Activated CD4-positive, alpha-beta T cell treated with anti-CD3 and anti-CD28 coated beads, Interleukin-2, amount 50 U/mL, for 1 hour (primary cell): ENCODE data around the gene FBRSL1.

Experiments
- DNase-seq: peaks from one replicate; pipeline ENCODE4 v3.0.0-alpha.2; 2020

FBRSL1 gene

GRCh38 chr12:132485619-132486018 is 4.3 kb upstream of the FBRSL1 start:
- DNase-seq: no peak

- DNase-seq: no peak
These were observed 3.8 kb upstream of the FBRSL1 start for GRCh38 chr12:132486168-132486567.

- no peak for DNase-seq
These were observed 3.4 kb upstream of the FBRSL1 start for GRCh38 chr12:132486576-132486975.

DNA sequence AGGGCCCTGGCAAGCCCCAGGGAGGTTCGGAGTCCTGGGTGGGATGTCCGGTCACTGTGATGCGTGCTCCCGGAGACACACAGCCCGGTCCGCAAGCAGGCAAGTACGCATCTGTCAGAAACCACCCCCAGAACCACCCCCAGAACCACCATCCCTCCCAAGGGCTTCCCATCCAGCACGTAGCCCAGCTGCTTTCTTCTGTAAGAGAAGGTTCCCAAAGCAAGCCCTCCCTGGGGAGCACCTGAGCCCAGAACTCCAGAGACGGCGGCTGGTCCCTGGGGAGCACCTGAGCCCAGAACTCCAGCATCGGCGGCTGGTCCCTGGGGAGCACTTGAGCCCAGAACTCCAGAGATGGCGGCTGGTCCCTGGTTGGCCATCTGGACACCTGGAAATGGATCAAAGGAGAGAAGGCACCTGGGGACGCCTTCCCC is 2.6 kb upstream of the FBRSL1 start:
- DNase-seq: no peak

GRCh38 chr12:132488127-132489077 is 1.5 kb upstream of the FBRSL1 start:
- DNase-seq: peak; percentile 27

DNA sequence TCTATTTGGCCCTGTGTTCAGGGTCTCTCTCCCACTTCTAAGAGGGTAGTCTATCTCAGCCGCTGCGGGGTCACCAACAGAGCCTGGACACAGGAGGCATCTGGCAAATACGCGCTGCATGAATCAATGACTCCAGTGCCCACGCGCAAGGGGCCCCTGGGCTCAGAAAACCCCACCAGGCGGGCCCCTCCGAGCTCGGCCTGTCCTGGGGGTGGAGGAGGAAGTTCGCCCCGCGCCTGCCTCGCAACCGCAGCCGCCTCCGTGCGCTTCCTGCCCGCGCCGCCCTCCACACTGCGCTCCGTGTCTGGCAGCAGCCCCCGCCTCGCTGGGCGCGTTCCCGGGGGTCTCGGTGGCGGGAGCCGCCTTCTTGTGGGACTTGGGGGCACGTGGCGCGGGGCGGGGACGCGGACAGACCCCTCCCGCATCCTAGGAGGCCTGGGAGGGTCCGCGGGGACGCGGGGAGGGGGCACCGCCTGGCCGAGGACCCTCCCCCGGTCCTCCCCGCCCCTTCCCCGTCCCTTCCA is 811 bp upstream of the FBRSL1 start:
- DNase-seq: peak; percentile 45

- no peak for DNase-seq
These were observed 629 bp downstream of the FBRSL1 start for GRCh38 chr12:132490422-132491137.

DNA sequence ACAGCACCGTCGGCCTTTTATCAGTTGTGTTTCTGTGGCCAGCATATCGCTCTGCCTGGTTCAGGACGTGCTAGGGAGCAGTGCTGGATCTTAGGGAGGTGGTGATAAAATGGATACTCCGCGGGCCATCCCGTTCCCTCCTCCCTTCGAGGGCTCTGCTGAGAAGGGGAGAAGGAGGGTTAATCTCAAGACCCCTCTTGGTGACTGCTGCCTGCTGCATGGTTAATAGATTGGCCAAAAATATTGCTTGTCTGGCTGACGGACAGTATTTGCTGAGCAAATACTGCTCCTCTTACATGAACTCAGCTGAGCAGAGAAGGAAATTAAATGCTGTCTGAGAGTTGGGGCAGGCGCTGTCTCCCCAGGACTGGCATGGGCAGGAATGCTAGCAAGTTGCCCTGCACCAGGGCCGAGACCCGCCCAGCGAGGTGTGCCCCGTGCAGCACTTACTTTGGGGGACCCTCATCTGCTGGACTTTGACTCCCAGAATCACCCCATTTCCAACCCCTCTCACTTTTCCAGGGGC is 1.2 kb downstream of the FBRSL1 start:
- no peak for DNase-seq

- DNase-seq: no peak
These were observed 1.9 kb downstream of the FBRSL1 start for GRCh38 chr12:132491761-132492378.

- no peak for DNase-seq
These were observed 2.6 kb downstream of the FBRSL1 start for GRCh38 chr12:132492522-132492921.

DNA sequence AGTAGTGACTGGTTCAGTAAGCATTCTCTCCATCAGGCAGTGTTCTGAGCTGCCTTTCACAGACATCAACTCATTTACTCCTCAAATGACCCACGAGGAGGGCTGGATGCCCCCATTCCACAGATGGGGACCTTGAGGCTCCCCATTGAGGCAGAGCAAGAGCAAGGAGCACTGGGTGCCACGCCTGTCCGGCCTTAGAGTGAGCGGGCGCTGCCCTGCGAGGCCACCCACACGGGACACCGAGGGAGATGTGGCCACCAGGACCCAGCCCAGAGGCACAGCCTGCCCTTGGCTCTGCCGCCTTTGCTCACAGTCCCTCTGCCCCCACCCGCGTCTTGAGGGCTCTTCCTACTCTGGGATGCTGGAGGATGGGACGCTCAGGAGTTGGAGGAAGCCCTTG is 3.0 kb downstream of the FBRSL1 start:
- DNase-seq: no peak

- DNase-seq: no peak
These were observed 3.7 kb downstream of the FBRSL1 start for GRCh38 chr12:132493482-132494178.

DNA sequence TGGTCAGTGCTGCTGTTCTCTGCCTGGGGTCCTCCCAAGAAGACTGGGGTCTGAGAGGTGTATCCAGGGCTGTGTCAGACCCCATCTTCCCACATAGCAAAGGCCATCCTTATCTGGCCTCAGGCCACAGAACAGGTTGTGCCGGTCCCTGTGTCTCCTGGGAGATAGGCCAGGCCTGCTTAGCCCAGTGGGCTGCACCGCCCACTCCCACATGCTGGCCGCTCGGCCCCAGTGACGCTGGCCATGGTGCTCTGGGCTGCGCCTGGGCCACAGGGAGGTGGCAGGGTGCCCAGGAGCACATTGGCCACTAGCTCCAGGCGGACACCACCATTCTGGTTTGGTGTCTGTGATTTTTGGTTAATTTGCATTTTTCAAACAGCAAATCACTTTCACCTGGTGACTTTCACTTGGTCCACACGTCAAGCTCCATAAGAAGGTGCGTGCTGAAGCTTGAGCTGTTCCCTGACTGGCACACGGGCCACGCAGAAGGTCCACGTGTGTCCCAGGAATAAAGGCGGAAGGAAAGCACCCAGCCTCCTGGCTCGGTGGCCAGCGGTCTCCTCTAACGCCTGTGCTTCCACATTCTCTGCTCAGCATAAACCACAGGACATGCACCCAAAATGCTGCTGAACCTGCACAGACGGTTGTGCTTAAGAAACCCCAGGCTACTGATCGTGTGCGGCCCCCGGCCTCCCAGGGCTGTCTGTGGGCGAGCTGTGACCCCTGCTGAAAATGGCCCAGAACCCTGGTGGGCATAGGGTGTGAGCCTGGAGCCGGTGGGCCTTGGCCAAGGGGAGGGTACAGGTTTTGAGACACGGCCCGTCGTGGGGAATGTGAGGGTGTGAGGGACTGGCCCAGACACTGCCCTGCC is 4.6 kb downstream of the FBRSL1 start:
- DNase-seq: no peak

- no peak for DNase-seq
These were observed 5.2 kb downstream of the FBRSL1 start for GRCh38 chr12:132495165-132495544.

DNA sequence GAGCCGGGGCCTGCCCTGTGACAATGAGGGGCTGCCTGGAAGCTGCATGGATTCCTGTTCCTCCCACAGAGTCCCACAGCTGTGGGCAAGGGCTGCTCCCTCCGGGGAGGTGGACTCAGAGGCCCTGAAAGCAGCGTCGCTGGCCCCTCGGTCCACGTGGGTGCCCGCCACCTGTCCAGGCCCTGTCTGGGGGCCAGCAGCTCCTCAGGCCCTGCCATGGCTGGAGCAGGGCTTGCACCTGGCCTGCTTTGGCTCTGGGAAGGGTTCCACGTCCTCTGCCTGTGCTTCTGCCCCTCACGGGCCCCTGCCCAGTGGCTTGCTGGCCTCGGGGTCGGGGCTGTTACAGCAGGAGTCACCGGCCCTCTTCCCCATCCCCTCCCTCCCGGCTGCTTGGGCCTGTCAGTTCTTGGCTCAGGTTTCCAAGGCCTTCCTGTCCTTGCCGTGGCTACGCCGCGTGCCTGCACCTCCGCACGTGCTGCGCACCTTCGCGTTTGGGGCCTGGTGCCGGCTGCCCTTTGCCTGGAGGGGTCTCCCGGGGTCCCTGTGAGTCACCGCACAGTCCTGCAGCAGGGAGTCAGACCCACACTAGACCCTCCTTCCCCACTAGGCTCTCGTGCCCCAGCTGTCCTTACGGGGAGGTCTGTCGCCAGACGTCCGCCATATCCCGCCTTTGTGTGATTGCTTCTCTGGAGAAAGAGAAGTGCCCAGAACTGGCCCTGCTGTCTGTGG is 5.8 kb downstream of the FBRSL1 start:
- no peak for DNase-seq

DNA sequence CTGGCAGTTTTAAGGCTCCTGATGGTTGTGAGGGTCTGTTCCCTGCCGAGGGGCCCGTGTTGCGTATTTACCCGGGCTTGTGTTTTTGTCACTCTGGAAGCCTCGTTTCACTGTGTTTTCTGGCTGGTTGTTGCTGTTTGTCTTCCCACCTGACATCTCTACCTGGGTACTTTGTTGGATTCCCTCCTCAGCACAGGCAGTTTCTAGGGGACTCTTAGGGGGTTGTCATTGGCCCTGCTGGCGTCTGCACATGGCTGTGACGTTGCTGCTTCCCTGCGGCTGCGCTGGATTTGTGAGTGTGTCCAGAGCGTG is 6.4 kb downstream of the FBRSL1 start:
- DNase-seq: no peak

GRCh38 chr12:132496710-132497109 is 6.8 kb downstream of the FBRSL1 start:
- no peak for DNase-seq

- DNase-seq: no peak
These were observed 7.8 kb downstream of the FBRSL1 start for GRCh38 chr12:132497514-132498405.

- DNase-seq: no peak
These were observed 9.0 kb downstream of the FBRSL1 start for GRCh38 chr12:132498931-132499330.
